Measurements from ENCODE around the gene TRIM67.

Gene TRIM67

DNA sequence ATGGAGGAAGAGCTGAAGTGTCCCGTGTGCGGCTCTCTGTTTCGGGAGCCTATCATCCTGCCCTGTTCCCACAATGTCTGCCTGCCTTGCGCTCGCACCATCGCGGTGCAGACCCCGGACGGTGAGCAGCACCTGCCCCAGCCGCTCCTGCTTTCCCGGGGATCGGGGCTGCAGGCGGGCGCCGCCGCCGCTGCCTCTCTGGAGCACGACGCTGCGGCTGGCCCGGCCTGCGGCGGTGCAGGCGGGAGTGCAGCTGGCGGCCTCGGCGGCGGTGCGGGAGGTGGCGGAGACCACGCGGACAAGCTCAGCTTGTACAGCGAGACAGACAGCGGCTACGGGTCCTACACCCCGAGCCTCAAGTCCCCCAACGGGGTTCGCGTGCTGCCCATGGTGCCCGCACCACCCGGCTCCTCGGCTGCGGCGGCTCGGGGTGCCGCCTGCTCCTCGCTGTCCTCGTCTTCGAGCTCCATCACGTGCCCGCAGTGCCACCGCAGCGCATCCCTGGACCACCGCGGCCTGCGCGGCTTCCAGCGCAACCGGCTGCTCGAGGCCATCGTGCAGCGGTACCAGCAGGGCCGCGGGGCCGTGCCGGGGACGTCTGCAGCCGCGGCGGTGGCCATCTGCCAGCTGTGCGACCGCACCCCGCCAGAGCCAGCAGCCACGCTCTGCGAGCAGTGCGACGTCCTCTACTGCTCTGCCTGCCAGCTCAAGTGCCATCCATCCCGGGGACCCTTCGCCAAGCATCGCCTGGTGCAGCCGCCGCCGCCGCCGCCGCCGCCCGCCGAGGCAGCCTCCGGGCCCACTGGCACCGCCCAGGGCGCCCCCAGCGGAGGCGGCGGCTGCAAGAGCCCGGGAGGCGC is 1.3 kb downstream of the TRIM67 start:
- TF ChIP-seq CTCF (IDR thresholded peaks at IDR 0.05; ENCODE audit: borderline replicate concordance, insufficient read depth, low read depth, low read length) = no peak
- no peak overlapping the region for H3K4me3 ChIP-seq (ENCODE audit: low read depth, low read length)

GRCh38 chr1:231163830-231164427 is 2.1 kb downstream of the TRIM67 start:
- no peak overlapping the region for H3K4me3 ChIP-seq (ENCODE audit: low read depth, low read length)
- TF ChIP-seq CTCF (IDR thresholded peaks at IDR 0.05; ENCODE audit: borderline replicate concordance, insufficient read depth, low read depth, low read length) = no peak

- H3K4me3 ChIP-seq (ENCODE audit: low read depth, low read length) = no peak overlapping the region
- TF ChIP-seq CTCF (IDR thresholded peaks at IDR 0.05; ENCODE audit: borderline replicate concordance, insufficient read depth, low read depth, low read length) = no peak
These were observed 3.5 kb downstream of the TRIM67 start for GRCh38 chr1:231165371-231165770.

DNA sequence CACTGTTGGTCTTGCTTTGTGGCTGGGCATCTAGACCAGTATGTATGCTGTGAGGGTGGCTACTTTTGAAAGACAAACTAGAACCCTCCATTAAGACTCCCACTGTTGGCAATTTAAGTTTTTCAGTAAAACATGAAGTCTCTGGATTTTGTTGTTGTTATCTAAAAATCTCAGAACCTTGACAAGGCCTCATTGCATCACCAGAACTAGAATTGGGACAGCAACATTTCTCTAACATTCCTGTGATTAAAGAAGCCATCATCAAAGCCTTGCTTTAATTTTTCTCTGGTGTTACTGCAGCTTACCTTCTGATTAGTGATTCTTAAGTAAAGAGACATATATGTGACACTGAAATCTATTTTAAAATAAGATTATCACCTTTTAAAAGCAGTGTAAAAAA is 4.5 kb downstream of the TRIM67 start:
- no peak overlapping the region for H3K4me3 ChIP-seq (ENCODE audit: low read depth, low read length)
- TF ChIP-seq CTCF (IDR thresholded peaks at IDR 0.05; ENCODE audit: borderline replicate concordance, insufficient read depth, low read depth, low read length) = no peak

GRCh38 chr1:231170875-231171274 is 9.0 kb downstream of the TRIM67 start:
- no peak overlapping the region for H3K4me3 ChIP-seq (ENCODE audit: low read depth, low read length)
- no peak for TF ChIP-seq CTCF (IDR thresholded peaks at IDR 0.05; ENCODE audit: borderline replicate concordance, insufficient read depth, low read depth, low read length)

DNA sequence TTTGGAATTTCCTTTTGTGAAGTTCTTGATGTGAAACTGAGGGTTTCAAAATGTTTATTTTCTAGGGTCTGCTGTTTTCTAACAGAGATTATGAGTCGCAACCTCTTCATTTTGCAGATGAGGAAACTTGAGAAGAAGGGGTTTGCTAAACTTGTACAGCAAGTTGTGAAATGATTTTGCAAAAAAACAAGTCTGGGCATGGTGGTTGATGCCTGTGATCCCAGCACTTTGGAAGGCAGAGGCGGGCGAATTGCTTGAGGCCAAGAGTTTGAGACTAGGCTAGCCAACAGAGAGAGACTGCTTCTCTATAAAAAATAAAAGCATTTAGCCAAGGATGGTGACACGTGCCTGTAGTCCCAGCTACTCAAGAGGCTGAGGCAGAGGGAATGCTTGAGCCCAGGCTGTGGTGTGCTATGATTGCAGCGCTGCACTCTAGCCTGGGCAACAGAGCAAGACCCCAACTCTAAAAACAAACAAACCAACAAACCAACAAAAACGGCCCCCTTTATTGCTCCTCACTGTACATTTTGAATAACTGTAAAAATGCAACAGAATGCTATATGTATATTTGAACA is 9.9 kb downstream of the TRIM67 start:
- no peak overlapping the region for H3K4me3 ChIP-seq (ENCODE audit: low read depth, low read length)
- no peak for TF ChIP-seq CTCF (IDR thresholded peaks at IDR 0.05; ENCODE audit: borderline replicate concordance, insufficient read depth, low read depth, low read length)
